ENCODE measurements around the gene PHACTR2. TPM values are rescaled to one million over a fixed set of nuclear protein-coding genes. Genes with fewer than 3 reads are reported as not detected.

PHACTR2 gene
- total RNA-seq, 2 donors from 2014 or later, result 42.5 to 46.9 TPM

DNA sequence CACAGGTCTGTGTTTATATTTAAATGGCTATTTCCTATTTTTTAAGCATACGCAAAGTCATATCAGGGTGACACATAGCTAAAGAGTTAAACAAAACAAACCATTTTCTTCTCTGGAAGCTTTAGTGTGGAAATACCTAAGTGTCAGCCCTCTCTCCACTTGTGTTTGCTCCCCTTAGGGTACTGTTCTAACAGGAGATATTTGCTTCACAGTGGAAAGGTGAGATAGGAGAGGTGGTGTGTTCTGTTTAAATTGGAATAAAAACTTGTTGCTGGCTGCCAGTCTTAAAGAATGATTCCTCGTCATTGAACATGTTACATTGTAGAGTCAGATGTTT lies 18.9 kb downstream of the PHACTR2 start:
- Histone ChIP-seq H3K36me3 (no peaks in the 10 kb centered on the region), H3K27ac (no peak overlapping the region), H3K27me3 (no peaks in the 10 kb centered on the region), H3K9ac (ENCODE audit: low read depth in 2 of 2, low read length in 2 of 2) (no peak overlapping the region), H3K9me3 (no peaks in the 10 kb centered on the region), H3K4me3 (no peak overlapping the region), H3K4me1 (peaks cover 12% of the 10 kb centered on the region)
- intact Hi-C loops (cut with DNase I), result no loop called here
- TF ChIP-seq, protein P1, sequence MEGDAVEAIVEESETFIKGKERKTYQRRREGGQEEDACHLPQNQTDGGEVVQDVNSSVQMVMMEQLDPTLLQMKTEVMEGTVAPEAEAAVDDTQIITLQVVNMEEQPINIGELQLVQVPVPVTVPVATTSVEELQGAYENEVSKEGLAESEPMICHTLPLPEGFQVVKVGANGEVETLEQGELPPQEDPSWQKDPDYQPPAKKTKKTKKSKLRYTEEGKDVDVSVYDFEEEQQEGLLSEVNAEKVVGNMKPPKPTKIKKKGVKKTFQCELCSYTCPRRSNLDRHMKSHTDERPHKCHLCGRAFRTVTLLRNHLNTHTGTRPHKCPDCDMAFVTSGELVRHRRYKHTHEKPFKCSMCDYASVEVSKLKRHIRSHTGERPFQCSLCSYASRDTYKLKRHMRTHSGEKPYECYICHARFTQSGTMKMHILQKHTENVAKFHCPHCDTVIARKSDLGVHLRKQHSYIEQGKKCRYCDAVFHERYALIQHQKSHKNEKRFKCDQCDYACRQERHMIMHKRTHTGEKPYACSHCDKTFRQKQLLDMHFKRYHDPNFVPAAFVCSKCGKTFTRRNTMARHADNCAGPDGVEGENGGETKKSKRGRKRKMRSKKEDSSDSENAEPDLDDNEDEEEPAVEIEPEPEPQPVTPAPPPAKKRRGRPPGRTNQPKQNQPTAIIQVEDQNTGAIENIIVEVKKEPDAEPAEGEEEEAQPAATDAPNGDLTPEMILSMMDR (IDR thresholded peaks at IDR 0.05), result no peak
- no peak for DNase-seq

DNA sequence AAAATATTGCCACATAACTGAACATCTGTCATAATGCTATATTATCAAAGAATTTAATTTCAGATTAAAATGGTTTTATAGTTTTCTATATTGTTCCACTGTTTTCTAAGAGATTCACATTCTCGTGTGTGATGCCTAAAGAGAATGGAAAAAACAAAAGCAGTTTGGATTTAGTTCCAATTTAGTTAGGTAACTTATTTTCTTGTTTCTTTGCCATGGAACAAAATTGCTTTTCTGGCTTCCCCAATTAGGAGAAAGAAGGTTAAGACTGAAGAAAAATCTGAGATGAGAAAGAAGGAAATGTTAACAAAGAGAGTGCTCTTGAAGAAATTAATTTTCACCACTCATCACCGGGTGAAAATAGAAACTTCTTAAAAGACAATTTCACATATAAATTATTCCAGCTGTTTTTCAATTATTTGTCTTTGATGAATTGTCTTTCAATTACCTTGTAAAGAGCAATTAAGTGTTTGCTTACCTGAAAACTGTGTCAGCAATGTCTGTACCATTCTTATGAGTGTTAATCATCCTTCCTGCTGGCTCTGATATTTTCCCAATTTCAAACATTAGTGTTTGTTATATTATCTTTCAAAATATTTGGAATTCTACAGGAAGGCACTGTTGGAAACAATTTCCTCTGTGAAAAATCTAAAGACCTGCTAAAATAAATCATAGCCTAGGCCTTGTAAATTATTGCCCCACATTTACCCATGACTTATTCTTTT lies 19.5 kb downstream of the PHACTR2 start:
- Histone ChIP-seq H3K9ac (ENCODE audit: low read depth in 2 of 2, low read length in 2 of 2) (no peak overlapping the region), H3K27me3 (no peaks in the 10 kb centered on the region), H3K9me3 (no peaks in the 10 kb centered on the region), H3K36me3 (no peaks in the 10 kb centered on the region), H3K27ac (no peak overlapping the region), H3K4me3 (no peak overlapping the region), H3K4me1 (peaks cover 8% of the 10 kb centered on the region)
- TF ChIP-seq, protein P1 (IDR thresholded peaks at IDR 0.05), result no peak
- no peak for DNase-seq
- intact Hi-C loops (cut with DNase I), result no loop called here

DNA sequence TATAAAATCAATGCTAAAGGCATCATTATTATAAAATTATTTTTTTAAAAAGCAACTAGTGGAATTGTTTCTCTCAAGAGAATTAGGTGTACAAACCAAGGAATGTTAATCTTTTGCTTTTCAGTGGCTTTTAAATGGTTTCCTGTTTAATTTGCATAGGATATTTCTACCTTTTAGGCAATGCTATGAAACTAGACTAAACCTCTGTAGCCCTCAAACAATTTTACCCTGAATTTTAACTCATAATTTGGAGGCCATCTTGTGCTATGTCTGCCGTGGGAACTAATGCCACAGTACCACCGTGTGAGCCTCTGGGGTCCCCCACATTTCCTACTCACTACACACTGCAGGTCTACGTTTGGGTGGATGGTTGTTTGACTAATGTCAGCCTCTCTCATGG lies 20.6 kb downstream of the PHACTR2 start:
- peaks cover 8% of the 10 kb centered on the region for H3K4me1 ChIP-seq
- no peak for DNase-seq
- no peak overlapping the region for H3K9ac ChIP-seq (ENCODE audit: low read depth in 2 of 2, low read length in 2 of 2)
- no peaks in the 10 kb centered on the region for H3K9me3 ChIP-seq
- no peak overlapping the region for H3K4me3 ChIP-seq
- no peaks in the 10 kb centered on the region for H3K36me3 ChIP-seq
- TF ChIP-seq, protein P1 (IDR thresholded peaks at IDR 0.05), result no peak
- no peak overlapping the region for H3K27ac ChIP-seq
- intact Hi-C loops (cut with DNase I), result no loop called here
- H3K27me3 ChIP-seq, result no peaks in the 10 kb centered on the region

DNA sequence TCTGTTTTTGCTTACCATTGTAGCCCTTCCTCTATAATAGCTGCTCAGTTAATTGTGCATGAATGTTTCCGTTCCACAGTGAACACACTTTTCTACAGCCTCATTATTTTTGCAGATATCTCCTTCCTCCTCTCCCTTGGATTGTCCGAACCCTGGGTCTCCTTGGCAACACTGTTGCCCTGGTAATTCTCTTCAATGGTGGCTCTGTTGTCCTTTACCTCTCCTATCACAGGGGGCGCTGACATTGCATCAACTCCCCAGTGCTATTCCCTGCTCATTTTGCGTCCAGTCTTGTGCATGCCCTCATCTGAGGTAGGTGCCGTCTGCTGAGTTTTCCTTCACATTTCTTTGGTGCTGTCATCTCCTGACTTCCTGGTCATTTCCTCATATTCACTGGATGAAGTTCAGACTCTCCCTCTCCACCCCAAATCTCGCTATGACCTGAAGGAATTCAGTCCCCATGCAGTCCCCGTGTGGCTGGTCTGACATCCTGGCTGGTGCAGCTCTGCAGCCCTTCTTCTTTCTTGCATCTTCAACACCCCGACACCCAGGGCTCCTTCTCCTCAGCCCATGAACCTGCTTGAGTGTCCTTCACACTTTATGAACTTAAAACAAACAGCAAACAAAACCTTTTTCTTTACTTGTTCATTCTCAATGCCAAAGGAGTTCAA lies 21.1 kb downstream of the PHACTR2 start:
- no peaks in the 10 kb centered on the region for H3K36me3 ChIP-seq
- H3K27ac ChIP-seq, result no peak overlapping the region
- TF ChIP-seq, protein P1 (IDR thresholded peaks at IDR 0.05), result no peak
- no peak for DNase-seq
- H3K9me3 ChIP-seq, result no peaks in the 10 kb centered on the region
- H3K9ac ChIP-seq (ENCODE audit: low read depth in 2 of 2, low read length in 2 of 2), result no peak overlapping the region
- intact Hi-C loops (cut with DNase I), result no loop called here
- no peaks in the 10 kb centered on the region for H3K27me3 ChIP-seq
- no peak overlapping the region for H3K4me3 ChIP-seq
- peaks cover 8% of the 10 kb centered on the region for H3K4me1 ChIP-seq

DNA sequence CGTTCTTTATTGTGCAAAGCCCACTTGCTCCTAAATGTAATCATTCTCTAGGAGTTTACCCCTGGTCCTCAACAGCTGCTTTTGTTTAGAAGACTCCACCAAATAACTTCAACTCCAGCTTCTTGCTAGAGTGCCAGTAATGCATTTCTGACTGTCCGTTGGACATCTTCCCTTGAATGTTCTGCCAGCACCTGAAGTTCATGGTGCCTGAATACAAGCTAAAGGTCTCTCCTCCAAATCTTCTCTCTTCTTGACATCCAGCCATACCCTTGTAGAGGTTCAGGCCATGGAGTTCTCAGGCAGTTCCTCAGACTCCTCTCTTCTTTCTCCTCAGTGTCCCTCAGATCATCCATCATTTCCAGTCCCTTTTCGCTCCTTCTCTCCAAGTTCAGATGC lies 21.7 kb downstream of the PHACTR2 start:
- TF ChIP-seq, protein P1 (IDR thresholded peaks at IDR 0.05), result no peak
- Histone ChIP-seq H3K36me3 (no peaks in the 10 kb centered on the region), H3K4me3 (no peak overlapping the region), H3K27me3 (no peaks in the 10 kb centered on the region), H3K9ac (ENCODE audit: low read depth in 2 of 2, low read length in 2 of 2) (no peak overlapping the region), H3K27ac (no peak overlapping the region), H3K9me3 (no peaks in the 10 kb centered on the region), H3K4me1 (peaks cover 8% of the 10 kb centered on the region)
- intact Hi-C loops (cut with DNase I), result no loop called here
- no peak for DNase-seq
